ENCODE data around the gene MMEL1.
"Not testable (repeated sequence)": the region's sequence is repeated elsewhere in the genome, so short reads cannot be mapped to it uniquely, and the experiment has no call there.

Gene MMEL1

DNA sequence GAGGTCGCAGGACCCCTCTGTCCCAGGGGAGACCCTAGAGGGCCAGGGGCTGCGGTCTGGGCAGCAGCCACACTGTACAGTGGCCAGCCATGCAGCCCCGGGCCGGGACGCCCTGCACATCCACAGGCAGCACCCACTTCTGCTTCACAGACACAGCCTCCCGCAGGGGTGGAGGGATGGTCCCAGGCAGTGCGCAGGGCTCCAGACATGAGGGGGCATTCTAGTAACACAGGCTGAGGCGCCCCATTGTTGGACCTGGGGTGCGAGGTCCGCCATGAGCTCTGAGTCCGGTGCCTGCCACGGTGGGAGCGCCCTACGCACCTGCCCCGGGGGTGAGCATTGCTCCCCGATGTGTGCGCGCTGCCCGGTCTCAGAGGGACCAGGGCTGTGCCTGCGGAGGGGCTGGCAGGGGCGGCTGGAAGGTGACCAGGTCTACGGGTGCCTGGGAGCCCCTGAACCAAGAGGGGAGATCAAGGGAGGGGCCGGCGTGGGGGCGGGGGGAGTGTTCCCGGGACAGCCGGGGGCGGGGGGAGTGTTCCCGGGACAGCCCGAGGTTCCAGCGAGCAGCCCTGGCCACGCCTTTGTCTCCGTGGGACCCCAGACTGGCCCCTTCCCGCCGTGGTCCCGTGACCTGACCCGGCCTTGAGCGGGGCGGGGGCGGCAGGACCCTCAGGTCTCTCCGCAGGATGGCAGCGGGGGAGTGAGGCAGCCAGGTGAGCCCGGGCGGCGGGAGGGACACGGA is 4.5 kb downstream of the MMEL1 start:
- DNase-seq (ENCODE audit: low spot score): no peak

DNA sequence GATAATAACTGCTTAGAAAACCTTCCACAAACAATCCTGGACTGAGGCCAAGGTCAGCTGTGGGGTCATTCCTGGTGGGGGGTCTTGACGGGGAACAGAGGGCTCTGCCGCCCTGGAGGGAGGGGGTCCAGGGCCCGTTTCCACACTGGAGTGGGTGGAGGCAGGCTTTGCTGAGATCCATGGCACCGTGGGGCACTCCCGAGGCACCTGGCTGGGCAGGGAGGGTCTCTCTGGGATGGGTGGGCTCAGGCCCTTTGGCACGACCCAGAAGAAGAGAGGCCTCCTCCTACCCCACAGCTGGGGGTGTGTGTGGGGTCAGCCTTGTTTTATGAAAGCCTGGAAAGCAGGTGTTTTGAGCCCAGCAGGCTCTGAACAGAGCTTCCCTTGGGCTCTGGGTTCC is 5.1 kb downstream of the MMEL1 start:
- DNase-seq (ENCODE audit: low spot score): no peak

DNA sequence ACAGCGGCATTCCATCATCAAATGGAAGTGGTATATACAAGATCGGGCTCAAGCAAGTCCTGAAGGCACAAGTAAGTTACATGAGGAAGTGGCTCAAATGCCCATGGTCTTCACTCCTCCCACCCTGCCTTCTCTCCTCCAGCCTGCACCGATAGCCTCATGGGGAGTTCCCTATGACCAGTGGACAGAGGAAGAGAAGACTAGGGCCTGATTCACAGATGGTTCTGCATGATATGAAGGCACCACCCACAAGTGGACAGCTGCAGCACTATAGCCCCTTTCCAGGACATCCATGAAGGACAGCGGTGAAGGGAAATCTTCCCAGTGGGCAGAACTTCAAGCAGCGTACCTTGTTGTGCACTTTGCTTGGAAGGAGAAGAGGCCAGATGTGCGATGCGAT is 7.1 kb downstream of the MMEL1 start:
- DNase-seq (ENCODE audit: low spot score): not testable (repeated sequence)

DNA sequence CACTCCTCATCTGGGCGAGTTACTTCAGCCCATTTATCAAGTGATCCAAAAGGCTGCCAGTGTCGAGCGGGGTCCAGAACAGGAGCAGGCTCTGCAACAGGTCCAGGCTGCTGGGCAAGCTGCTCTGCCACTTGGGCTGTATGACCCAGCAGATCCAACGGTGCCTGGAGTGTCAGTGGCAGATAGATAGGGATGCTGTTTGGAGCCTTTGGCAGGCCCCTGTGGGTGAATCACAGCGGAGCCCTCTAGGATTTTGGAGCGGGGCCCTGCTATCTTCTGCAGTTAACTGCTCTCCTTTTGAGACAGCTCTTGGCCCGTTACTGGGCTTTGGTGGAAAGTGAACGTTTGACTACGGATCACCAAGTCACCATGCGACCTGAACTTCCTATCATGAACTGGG is 7.5 kb downstream of the MMEL1 start:
- no peak for DNase-seq (ENCODE audit: low spot score)

DNA sequence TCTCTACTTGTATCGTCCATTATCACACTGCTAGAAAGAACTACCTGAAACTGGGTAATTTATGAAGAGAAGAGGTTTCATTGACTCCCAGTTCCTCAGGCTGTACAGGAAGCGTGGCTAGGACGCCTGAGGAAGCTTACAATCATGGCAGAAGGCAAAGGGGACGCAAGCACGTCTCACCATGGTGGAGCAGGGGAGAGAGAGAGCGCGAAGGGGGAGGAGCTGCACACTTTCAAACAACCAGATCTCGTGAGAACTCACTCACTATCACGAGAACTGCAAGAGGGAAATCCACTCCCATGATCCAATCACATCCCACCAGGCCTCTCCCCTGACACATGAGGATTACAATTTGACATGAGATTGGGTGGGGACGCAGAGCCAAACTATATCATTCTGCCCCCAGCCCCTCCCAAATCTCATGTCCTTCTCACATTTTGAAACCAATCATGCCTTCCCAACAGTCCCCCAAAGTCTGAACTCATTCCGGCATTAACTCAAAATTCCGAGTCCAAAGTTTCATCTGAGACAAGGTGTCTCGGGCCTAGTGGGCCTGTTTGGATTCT is 8.0 kb downstream of the MMEL1 start:
- DNase-seq (ENCODE audit: low spot score): no peak

DNA sequence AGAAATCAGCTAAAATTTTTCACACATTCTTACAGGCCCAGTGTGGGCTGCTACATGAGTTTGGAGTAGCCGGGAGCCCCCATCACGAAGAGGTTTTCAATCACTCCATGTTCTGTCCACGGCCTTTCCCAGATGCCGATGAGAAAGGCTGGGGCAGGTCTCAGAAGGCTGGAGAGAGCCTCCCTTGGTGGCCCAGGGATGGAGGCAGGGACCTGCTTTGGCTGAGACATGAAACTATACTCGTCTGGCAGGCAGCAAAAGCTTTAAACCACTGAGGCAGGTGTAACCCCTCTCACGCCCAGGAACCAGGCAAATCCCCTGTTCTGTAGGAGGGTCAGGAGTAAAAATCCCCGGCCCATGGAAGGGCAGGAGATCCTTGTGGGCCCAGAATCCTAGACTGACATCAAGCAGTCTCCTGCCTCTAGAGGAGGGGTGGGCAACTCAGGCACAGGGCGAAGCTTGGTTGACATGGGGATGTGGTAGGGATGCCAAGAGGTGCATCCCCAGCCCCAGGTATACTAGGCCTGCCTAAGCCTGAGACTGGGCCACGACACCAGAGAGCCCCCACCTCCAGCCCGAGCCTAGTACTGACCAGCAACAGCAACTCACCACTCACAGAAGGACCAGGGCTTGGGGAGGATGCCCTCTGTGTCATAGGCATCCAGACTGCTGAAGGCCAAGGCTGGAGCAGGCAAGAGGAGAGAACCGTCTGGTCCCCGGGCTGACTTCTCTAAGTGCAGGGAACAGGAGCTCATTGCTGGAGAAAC is 9.1 kb downstream of the MMEL1 start:
- DNase-seq (ENCODE audit: low spot score): no peak

DNA sequence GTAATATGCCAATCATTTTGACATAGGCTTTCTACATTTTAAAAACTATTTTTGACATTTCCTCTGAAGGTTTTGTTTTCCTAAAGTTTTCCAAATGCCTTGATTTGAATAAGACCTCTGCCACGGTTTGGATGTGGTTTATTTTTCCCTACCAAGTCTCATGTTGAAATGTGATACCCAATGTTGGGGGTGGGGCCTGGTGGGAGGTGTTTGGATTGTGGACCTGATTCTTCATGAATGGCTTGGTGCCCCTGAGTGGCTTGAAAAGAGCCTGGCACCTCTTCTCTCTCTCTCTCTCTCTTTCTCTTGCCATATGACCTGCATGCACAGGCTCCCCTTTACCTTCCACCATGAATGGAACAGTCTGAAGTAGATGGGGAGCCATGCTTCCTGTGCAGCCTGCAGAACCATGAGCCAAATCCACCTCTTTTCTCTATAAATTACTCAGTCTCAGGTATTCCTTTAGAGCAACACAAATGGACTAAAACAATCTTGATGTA is 14.8 kb downstream of the MMEL1 start:
- no peak for DNase-seq (ENCODE audit: low spot score)

DNA sequence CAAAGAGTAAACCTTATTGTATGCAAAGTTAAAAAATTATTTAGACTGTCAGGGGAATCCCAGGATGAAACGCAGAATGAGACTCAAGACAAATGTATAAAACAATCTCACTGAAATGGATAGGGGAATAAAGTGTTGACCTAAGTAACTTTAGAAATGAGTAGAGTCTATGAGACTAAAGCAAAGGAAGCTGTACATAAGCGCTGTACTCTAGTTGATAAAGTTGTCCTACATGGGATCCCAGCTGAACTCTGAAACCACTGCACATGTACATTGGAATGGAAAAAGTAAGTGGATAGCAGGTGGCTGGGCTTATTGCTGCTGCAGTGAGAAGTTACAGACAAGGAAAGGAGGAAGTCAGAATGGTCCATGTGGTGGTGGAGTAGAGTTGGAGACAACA is 18.7 kb downstream of the MMEL1 start:
- DNase-seq (ENCODE audit: low spot score): no peak

DNA sequence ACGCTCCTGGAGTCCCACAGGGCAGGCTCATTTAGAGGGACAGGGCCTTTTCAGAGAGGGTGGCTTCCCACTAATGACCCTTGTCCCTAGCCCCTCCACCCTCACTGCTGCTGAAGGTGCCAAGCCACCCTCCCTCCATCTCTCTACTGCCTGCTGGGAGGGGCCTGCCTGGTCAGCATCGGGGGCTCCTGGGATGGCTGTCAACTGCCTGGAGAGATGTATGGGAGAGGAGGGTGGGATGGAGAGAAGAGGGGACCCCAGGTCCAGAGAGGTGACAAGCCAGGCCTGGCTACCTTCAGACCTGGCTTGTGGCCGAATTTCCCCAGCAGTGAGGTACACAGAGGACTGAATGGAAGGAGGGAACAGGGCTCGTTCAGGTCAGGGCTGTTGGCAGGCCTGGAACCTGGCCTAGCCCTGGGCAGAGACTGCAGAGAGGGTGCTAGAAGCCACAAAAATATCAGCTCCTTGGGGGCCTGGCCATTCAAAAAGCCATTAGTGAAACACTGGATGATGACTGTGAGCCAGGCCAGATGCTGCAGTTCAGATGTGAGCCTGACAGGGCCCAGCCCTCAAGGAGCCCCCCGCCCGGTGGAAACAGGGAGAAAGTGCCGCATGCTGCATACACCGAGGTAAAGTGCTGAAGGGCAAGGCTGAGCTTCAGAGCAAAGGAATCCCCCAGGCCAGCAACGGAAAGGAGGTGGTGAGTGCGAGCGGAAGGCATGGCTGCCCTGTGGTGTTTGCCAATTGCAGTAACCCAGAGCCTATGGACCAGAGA is 20.0 kb downstream of the MMEL1 start:
- no peak for DNase-seq (ENCODE audit: low spot score)

DNA sequence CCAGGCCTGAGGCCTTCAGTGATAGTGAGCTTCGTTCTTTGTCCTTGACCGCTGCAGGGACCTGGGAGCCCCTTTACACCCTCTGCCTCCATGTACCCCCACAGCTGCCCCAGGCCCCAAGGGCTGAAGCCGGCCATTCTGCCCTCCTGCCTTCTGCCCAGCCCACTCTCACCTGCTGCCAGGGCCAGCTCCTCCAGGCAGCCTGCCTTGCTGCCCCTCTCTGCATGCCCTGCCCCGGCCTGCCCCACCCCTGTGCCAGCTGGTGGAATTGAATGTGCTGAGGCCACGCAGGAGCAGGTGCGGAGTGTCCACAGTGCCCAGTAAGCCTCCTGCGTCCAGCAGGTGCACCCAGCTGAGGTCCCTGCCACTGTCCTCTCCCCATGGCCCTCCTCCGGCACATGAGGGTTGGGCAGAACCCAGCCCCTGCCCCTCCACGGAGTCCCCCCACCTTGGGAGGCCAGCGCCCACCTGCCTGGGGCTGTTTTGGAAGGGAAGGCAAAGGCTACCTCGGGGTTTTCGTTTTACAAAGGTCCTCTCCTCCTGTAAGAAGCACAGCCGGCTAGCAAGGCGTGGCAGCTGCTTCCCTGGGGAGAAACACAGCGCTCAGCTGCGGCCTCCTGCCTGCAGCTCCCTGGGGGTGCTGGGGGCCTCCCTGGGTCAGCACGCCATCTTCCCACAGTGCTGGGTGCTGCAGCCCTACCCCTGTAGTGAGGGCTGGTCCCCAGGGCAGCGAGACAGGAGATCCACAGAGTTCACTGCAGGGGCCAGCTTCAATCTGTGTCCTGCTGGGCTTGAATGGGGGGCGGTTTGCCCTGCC is 21.0 kb downstream of the MMEL1 start:
- no peak for DNase-seq (ENCODE audit: low spot score)

DNA sequence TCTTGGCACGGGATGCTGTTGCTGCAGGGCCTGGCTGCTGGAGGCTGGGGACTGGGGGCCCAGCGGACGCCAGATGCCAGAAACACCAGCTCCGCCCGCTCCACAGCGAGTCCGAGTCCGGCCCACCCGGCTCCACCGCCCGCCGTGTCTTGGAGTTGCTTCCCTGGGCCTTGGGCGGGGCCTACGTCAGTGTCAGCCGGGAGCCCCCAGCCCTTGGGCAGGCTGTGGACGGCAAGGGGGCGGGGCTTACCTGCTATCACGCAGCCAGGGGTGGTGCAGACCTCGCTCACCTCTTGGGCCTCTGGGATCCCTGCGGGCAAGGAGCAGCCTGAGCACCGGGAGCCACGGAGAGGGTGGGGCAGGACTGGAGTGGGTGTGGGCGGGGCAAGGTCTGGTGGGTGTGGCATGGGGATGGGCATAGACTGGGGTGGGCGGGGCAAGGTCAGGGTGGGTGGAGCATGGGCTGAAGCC is 21.8 kb downstream of the MMEL1 start:
- no peak for DNase-seq (ENCODE audit: low spot score)

DNA sequence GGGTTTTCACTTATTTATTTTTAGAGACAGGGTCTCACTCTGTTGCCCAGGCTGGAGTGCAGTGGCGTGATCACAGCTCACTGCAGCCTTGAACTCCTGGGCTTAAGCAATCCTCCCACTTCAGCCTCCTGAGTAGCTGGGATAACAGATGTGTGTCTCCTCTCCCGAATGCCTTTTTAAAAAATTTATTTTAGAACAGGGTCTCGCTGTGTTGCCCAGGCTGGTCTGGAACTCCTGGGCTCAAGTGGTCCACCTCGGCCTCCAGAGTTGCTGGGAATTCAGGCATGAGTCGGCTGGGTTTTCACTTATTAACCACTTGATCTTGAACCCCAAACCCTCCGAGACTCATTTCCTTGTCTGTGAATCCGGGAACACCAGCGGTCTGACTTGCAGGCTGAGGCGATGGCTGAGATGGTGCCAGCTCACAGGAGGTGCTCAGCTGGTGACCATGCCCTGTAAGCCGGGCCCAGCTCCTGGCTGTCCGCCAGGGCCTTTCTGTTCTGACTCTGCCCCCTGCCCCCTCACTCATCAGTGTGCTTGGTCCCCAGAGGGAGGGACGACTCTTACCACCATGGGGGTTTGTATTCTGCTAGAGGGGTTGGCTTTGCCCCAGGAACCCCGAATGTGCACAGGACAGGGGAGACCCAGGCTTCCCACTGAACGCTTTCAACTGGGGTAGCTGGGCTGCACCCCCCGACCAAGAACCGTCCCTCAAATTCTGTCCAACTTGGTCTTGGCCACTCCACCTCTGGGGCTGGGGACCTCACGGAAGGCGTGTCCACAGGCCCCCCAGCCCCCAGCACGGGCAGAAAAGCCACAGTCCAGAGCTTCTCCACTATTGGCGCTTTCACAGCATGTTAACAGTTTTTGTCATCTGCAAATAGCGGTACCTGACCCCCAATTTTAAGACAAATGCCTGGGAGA is 22.5 kb downstream of the MMEL1 start:
- DNase-seq (ENCODE audit: low spot score): no peak

DNA sequence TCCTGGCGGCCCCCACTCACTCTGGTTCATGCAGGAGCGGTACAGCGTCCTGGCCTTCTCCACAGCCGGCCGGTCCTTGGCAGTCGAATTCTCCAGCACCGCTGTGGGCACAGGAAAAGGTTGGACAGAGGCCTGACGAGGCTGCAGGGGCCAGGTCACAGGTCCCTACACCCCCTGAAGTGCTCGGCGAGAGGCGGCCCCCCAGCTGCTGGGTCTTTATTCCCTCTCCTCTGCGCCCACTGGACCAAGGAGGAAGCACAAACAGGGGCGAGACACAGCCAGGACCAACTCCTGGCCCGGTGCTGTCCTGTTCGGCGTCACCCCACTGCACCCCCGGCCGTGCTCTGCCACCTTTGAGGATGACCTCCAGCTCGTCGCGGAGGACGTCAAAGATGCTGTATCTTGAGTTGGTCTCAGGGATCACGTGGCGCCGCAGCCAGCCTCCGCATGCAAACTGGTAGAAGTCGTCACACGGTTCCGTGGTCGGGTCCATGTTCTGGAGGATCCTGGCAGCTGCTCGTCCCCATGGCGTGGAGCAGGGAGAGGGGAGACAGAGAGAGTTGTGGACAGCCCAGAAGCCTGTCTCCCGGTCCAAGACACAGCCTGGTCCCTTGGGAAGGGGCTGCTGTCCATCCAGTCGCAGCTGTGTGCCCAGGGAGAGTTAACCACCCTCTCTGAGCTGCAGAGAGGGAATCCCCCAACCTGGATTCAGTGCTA is 23.3 kb downstream of the MMEL1 start:
- no peak for DNase-seq (ENCODE audit: low spot score)

DNA sequence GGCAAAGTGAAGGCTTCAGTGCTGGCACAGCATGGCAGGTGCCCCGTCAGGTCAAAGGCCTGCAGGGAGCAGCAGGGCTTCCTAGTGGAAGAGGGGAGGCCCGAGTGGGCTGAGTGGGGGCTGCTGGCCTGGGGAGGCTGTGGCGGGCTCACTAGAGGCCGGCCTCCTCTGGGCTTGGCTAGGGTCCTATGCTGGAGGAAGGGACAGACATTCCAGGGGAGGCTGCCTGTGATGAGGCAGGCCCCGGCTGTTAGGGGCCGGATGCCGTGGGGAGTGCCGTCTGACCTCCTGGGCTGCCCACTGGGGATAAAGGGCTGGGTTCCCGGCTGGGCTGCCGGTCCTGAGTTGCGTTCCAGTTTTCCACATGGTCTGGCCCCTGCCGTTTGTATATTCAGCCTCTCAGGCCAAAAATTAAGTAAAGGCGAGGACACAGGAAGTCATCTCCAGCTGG is 25.1 kb downstream of the MMEL1 start:
- no peak for DNase-seq (ENCODE audit: low spot score)

DNA sequence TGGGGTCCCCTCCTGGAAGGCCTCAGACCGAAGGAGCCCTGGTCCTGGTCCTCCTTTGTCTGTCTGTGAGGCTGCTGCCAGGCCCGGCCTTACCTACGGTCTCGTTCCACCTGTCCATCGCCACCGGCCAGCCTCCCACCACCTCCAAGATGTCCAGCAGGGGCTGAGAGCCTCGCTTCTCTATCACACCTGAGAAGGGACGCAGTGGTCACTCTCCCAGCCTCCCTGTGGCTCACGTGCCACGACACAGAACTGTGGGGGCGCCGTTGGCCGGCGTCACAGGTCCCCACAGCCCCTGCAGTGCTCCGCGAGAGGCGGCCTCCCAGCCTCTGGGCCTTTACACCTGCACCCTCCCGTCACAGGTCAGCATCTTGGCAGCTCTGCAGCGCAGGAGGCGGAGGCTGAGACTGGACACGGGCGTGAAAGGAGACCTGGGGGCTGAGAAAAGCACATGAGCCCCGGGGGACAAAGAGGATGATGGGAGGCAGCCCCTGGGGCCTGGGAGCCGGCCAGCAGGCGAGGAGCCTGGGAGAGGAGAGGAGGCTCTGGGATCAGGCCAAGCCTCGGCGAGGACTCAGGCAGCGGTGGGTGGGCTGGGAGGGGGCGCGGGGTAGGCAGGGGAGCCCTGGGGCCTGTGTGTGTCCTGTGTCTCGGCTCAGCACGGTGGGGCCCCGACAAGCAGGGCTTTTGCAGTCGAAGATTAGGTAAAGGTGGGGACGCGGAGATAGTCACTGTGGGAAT is 25.8 kb downstream of the MMEL1 start:
- DNase-seq (ENCODE audit: low spot score): no peak

DNA sequence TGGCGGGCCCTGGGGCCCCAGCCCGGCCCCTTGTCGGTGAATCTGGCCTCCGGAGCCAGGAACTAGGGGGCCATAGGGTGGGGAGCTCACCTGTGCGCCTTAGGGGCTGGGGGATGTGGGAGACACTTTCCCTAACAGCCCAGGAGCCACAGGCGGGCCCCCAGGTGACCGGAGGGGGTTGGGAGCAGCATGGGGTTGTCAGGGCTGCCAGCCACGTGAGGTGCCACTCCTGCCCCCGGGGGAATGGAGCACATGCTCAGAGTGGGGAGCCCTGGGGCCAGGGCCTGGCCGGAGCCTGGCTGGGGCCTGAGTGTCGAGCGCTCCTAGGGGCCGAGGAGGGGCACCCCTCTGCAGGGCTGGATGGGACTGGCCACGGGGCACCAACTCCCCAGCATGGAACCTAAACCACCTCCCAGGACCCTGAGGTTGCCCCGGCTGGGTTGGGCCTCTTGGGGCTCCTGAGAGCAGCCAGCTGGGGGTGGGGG is 26.4 kb downstream of the MMEL1 start:
- no peak for DNase-seq (ENCODE audit: low spot score)

DNA sequence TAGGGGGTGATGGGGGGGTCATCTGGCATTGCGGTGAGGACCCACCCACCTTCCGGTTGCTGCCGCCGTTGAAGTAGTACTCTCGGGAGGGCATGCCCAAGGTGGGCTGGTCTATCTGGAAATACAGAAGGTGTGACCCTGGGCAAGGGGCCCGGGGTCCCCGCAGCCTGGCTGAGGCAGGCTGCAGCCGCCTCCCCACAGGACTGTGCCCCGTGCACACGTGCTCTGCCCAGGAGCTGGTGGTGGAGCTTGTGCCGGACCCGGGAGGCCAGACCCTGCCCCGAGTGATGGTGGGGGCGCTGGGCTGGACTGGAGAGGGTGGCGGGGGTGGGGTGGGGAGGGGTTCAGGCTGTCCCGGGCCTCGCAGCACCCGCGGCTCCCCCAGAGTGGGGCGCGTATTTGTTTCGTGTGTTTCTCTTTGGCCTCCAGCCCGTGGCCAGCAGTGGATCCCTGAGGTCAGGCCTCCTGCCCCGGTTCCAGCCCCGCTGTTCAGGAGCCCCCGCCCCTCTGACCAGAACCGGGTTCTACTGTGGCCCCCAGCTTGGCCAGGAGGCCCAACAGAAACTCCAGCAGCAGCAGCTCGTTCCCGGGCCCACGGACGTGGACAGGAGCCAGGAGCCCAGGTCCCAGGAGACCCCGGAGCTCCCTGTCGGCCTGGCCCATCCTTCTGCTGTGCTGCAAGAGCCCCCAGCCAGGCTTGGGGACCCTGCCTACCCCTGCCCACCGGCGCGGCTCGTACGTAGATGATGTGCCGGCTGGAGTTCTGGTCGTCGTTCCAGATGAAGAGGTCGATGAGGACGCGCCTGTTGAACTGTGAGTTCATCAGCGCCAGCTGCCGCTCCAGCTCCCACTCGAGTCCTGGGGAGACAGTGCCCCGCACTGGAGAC is 27.1 kb downstream of the MMEL1 start:
- DNase-seq (ENCODE audit: low spot score): no peak

Data from Ammon's horn (tissue), 1 donor.